Jurkat, Clone E6-1 (cell line): ENCODE data around the gene MORF4L2.
A peak's percentile ranks its signal among the peaks of the same experiment; 100 is the strongest.
"Not testable (repeated sequence)": the region's sequence is repeated elsewhere in the genome, so short reads cannot be mapped to it uniquely, and the experiment has no call there.

Experiments used
- DNase-seq: peaks from one replicate; pipeline ENCODE4 v3.0.0-alpha.2; 2011; ENCODE audit warnings: low read depth, low spot score
- H3K4me3 ChIP-seq: 2 replicates; pipeline ENCODE4 v1.5.1; 2011; ENCODE audit warnings: mild to moderate bottlenecking, low read length, control low read depth, moderate library complexity

The MORF4L2 gene

DNA sequence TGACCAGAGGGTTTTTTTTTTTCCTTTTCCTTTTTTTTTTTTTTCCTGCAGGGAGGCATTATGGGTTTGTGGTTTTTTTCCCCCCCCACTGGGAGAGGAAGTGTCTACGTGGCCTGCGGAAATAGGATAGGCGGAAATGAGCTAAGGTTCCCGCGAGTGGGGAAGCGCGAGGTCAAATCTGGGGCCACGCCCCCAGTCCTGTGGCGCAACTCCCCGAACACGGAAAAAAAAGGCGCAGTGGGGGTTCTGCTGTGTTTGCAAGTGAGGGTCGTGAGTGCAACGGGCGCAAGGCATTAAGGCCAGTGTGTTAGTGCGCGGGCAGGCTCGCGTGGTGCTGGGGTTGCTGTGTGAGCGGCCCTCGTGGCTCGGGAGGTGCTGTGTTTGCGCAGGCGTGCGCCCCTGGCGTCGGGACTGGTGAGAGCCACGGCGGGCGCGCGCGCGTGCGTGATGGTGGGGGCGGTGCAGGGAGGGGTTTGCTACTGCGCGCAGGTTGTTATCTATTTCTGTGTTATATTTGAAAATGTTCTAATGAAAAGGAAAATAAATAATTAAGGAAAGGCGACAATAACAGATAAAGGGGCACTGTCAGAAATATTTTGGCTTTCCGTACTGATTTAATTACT lies 685 bp upstream of the MORF4L2 start:
- peak overlapping the region; percentile 71 for H3K4me3 ChIP-seq
- DNase-seq, result no peak

DNA sequence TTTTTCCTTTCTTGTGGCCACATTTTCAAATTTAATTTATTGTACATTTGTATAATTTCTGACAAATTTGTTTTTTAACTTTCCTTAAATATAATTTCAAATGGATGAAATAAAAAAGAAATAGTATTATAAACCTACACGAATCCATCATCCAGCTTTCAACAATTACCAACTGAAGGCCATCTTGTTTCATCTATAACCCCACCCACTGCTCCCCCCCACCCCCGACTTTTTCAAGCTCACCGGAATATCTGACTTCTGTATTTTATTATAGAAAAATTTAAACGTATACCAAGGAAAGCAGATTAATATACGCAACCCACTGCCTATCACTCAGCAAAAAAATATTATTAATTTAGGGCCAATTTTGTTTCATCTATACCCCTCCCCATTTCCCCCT lies 1.1 kb downstream of the MORF4L2 start:
- no peak for DNase-seq
- peak overlapping the region; percentile 78 for H3K4me3 ChIP-seq

DNA sequence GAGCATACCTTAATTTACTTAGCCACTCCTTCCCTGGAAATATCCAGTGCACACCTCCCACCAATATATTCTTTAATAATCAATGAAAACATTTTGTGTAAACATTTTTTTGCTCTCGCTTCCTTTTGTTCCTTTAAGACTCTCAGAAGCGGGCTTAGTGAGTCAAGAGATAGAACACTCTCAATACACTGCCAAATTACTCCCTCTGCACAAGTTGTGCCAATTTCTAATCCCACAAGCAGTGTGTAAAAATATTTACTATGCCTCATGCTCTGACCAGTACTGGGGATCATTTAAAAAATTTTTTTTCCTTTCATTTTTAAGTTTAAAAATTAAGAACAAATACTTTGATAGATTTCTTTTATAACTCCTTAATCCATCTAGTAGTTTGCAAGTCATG lies 5.1 kb downstream of the MORF4L2 start:
- H3K4me3 ChIP-seq, result no peak overlapping the region
- no peak for DNase-seq

DNA sequence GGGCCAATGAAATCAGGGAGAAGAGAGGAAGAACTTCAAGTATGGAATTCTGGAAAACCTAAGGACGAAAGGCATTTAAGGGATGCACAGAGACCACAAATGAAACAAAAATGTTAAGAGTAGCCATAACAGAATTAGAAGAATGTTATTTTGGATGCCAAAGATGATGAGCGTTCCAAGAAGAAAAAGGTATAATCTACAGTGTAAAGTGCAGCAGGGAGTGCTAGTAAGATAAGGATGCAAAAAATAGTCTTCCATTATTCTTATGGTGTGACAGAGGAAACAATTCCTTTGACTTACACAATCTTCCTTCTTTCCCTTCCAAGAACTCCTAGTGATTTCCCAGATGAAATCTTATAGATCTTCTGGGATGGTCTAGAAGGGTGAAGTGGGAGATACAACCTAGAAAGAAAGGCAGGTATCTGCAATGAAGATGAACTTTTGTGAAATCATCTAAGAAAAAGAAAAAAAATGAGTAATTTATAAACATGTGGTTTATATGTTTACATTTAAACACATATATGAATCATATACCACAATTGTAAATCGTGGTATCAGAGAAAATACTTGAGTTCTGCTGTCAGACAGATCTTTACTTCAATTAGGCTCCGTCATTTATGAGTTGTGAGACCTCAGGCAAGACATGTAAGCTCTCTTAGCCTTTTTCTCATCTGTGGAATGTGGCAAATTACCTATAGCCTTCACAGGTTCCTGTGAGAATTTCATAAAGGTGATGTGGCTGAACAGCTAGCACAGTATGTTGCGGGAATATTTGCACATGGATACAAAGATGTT lies 8.1 kb downstream of the MORF4L2 start:
- no peak for DNase-seq
- H3K4me3 ChIP-seq, result no peak overlapping the region

DNA sequence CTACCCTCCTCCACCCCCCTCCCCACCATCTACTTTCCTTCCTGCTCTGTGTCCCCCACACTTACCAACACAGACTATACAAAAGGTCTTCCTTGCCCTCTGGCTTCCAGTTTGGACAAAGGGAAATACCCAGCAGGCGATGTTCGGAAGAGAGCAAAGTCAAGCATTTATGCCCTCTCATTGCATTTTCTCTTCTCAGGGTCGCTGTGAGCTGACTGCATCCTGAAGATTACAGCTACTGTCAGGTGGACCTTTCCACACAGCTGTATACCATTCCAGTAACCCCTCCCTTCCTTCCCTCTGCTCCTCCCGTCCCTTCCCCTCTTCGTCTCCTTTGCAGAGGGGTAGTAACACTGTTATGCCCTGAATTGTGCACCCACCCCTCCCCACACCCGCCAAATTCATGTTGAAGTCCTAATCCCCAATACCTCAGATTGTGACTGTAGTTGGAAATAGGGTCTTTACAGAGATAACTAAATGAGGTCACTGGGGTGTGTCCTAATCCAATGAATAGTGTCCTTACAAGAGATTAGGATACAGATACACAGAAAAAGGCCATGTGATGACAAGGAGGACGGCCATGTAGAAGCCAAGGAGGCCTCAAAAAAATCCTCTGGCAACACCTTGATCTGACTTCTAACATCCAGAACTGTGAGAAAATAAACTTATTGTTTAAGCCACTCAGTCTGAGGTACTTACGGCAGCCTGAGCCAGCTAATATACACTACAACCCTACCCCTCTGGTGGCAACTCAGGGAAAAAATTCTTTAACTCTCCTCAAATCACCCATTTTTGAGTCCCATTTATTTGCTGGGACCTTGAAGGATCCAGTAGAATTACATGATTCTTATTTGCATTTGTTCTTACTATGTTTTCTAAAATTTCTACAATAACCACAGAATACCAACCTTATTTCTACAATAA lies 11.7 kb downstream of the MORF4L2 start:
- DNase-seq, result no peak
- no peak overlapping the region for H3K4me3 ChIP-seq

DNA sequence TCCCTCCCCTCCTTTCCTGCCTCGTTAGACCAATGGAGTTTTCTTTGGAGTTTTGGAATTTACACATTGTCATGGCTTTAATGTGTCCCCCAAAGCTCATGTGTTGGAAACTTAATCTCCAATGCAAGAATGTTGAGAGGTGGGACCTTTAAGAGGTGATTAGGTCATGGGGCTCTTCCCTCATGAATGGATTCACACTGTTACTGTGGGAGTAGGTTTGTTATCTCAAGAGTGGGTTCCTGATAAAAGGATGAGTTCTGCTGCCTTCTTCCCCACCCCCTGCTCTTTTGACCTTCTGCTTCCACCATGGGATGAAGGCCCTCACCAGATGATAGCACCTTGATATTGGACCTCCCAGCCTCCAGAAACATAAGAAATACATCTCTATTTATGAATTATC lies 16.8 kb downstream of the MORF4L2 start:
- H3K4me3 ChIP-seq, result no peak overlapping the region
- no peak for DNase-seq

DNA sequence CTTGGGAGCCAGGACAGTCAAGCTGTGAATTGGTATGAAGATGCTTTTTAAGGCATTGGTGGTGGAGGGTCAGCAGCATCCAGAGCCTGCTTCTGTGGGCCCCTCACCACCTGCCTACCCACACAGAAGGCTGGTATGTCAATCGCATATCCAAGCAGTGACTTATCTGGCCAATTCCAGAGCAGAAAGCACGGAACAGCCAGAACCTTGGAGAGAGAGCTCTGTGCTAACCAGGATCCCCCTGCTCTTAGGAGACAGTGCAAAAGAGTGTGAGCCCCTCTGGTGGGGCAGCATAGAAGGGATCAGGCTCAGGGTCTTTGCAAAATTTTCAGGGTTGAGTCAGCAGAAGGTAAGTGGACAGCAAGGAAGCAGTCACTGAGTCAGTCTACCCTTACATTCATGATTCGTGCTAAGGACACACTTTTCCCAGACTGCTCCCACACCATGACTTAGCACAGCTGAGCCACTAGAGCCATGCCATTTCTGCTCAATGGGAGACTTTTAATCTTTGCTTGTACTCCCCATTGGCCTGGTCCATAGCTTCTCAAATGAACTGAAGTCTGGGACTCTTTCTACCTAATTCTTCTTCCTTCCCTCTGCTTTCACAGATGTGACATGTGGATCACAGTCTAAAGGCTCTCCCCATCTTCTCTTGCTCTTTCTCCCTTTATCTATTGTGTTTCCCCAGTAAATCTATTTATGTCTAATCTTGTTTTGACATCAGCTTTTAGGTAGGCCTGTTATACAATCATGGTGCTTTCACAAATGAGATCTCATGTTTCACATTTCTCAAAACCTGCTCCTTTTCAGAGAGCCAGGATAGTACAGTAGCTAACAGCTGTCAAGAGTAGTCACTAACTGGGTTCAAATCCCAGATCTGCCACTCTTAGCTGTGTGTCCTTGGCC lies 20.0 kb downstream of the MORF4L2 start:
- H3K4me3 ChIP-seq, result no peak overlapping the region
- DNase-seq, result no peak

DNA sequence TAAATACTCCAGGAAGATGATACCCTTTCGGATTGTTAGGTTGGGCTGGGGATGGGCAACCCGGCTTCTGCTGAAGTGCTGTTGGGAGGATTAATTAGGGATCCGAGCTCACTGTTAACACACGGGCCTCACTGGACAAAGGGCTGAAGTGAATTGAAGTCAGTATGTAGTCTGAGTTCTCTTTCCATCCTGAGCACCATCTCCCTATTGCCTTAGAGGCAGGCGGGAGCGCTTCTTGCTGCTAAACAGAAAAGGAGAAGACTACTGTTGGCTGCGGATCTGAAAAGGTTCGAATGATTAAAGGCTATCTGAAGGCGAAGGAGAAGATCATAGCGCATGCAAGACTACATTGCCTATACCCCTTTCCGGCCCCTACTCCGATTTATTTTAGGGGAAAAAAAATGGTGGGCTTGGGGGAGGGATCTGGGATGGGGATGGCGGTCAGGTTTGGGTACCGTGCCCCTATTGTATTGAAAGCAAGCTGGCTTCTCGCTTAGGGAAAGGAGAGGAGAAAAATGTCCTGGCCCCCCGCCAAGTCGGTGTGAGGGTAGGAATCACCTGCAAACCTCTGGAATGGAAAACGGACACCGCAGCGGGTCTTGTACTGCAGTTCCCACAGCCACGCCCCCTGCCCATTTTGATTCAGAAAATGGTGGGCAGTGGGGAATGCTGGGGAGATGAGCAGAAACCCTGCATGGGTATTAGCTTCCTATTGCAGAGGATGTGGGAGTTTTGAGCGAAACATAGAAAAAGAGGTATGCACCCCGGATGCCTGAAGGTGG lies 22.3 kb downstream of the MORF4L2 start:
- no peak overlapping the region for H3K4me3 ChIP-seq
- DNase-seq, result no peak

DNA sequence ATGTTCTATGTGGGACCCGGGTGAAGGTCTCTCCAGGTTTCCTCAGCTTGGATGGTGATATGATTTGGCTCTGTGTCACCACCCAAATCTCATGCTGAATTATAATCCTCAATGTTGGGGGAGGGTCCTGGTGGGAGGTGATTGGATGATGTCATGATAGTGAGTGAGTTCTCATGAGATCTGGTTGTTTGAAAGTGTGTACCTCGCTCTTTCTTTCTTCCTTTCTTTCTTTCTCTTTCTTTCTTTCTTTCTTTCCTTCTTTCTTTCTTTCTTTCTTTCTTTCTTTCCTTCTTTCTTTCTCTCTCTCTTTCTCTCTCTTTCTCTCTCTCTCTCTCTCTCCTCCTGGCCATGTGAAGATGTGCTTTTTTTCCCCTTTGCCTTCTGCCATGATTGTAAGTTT lies 27.0 kb downstream of the MORF4L2 start:
- not testable (repeated sequence) for DNase-seq, H3K4me3 ChIP-seq

DNA sequence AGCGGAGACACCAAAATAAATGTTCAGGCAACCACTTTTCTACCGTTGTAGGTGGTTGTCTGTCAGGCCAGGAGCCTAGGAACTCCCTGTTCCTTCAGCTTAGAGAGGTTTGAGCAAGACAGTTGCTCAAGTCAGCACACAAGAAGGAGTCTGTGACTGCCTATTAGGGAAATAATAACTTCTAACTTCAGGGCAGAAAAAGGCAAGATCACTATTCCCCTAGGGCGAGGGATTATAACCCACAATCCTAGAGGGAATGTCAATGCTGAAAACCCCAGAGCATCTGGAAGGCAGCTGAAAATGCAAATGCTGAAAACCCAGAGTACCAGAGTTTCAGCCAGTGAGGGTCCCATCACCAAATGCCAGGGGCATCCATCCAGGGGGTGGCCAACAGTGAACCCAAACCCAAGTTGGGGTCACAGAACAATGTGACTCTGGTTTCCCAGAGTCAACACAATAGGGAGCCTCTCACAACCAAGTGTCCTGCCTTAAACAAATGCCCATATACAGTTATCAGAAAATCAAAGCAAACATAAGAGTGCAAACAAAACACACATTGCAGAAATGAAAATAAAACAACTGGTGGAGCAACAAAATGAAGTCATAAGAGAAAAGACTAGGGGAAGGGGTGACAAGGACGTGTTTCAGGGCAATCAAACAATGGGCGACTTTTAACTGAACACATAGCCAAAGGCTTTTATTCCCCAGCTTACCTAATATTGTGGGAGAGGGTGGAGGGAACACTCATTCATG lies 27.6 kb downstream of the MORF4L2 start:
- H3K4me3 ChIP-seq, result no peak overlapping the region
- no peak for DNase-seq

DNA sequence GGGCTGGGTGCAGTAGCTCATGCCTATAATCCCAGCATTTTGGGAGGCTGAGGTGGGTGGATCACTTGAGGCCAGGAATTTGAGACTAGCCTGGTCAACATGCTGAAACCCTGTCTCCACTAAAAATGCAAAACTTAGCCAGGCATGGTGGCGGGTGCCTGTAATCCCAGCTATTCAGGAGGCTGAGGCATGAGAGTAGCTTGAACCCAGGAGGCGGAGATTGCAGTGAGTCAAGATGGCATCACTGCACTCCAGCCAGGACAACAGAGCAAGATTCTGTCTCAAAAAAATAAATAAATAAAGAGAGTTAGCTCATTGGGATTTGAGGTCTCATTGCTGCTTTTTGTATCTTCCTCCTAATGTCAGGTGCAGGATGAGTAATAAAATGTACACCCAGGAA lies 29.4 kb downstream of the MORF4L2 start:
- not testable (repeated sequence) for H3K4me3 ChIP-seq, DNase-seq

DNA sequence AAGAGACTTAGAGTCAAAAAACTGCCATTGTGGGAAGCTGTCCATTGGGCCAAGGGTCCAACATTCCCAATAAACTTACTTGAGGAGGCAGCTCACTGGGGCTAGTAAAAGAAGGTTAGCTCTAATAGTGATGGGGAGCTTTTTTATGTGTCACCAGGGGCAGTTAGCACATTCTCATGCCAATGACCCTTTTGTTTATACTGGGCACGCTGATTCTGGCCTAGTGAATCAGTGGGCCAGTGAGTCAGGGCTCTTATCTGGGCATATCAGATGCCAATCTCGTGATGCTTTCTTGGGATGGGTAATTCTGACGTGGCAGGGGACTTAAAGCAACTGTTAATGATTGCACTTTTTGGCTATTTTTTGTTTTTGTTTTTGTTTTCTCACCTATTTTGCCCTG lies 29.9 kb downstream of the MORF4L2 start:
- H3K4me3 ChIP-seq, result no peak overlapping the region
- no peak for DNase-seq

DNA sequence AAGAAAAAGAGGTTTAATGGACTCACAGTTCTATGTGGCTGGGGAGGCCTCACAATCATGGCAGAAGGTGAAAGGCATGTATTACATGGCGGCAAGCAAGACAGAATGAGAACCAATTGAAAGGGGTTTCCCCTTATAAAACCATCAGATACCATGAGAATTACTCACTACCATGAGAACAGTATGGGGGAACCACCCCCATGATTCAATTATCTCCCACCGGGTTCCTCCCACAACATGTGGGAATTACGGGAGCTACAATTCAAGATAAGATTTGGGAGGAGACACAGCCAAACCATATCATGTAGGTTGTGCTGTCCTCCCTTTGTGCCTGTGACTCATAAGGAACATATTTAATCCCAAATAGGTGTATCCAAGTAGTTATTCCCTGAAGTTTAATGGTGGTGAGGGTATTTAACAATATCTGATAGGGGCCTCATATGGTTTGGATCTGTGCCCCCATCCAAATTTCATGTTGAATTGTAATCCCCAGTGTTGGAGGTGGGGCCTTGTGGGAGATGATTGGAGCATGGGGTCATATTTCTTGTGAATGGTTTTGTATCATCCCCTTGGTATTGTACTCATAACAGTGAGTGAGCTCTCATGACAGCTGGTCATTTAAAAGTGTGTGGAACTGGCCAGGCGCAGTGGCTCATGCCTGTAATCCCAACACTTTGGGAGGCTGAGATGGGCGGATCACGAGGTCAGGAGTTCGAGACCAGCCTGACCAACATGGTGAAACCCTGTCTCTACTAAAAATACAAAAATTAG lies 31.1 kb downstream of the MORF4L2 start:
- DNase-seq, H3K4me3 ChIP-seq: not testable (repeated sequence)

DNA sequence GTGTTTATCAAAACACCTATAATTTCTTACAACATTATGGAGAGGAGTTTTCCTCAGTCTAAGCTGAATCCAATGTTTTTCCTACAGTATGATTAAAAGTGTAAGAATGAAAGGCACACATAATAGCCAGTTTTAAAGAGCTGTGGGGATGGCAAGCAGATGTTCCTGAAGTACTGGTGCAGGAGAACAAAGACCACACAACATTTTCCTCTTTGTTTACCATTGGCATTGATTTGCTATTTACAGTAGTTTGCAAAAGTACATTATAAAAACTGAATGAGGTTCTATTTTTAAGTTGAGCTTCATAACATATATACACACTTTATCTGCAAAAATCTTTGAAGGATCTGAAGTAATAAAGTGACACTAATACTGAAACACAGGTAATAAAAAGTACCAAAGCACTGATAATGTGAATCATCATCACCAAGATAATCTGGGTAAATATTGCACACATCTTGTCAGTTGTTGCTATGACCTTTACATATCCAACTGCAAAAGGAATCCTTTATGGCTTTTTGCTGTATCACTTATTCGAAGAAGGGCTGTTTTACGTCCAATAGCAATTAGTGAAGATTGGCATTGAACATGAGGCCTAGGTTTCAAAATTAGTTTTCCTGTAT lies 35.2 kb downstream of the MORF4L2 start:
- H3K4me3 ChIP-seq, result no peak overlapping the region
- no peak for DNase-seq

DNA sequence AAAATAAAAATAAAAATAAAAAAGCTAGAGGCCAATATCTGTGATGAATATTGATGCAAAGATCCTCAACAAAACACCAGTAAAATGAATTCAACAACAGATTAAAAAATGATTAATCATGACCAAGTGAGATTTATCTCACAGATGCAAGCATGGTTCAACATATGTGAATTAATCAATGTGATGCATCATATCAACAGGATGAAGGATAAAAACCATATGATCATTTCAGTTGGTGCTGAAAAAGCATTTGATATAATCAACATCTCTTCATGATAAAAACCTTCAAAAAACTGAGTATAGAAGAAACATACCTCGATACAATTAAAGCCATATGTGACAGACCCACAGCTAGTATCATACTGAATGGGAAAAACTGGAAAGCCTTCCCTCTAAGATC lies 38.9 kb downstream of the MORF4L2 start:
- no peak for DNase-seq
- no peak overlapping the region for H3K4me3 ChIP-seq

DNA sequence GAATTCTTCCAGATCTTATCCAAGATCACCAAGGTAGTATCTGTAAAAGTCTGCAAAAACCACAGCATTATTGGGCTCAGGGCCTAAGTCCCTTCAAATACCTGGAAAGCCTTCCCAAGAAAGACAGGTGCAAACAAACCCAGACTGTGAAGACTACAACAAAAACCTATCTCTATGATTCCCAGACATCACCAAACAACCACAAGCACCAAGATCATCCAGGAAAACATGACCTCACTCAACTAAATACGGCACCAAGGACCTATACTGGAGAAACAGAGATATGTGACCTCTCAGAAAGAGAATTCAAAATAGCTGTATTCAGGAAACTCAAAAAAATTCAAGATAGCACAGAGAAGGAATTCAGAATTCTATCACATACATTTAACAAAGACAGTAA lies 42.4 kb downstream of the MORF4L2 start:
- DNase-seq, result no peak
- H3K4me3 ChIP-seq, result no peak overlapping the region
